WTC11 (cell line): Measurements from ENCODE around the gene DCTN1.

Experiments used
- FOXJ3 ChIP-seq: sonication (generic); formaldehyde crosslinking; IDR thresholded peaks from 2 replicates; pipeline ENCODE4 v1.9.0; 2021; ENCODE audit warnings: missing genetic modification reagents, mild to moderate bottlenecking, borderline replicate concordance
- NR3C1 ChIP-seq: sonication (generic); formaldehyde crosslinking; conservative IDR thresholded peaks from 2 replicates; pipeline ENCODE4 v1.8.1; 2023; ENCODE audit warnings: low read depth, mild to moderate bottlenecking, missing genetic modification reagents
- SMAD4 ChIP-seq: sonication (generic); formaldehyde crosslinking; IDR thresholded peaks from 2 replicates; pipeline ENCODE4 v1.8.0; 2022; ENCODE audit warnings: mild to moderate bottlenecking, missing genetic modification reagents
- TEAD4 ChIP-seq: sonication (generic); formaldehyde crosslinking; IDR thresholded peaks from 2 replicates; pipeline ENCODE4 v1.8.0; 2022; ENCODE audit warnings: mild to moderate bottlenecking, missing genetic modification reagents
- TF ChIP-seq, protein P1 (sequence below): fragments of 200-600 bp; IDR thresholded peaks from 2 replicates; pipeline ENCODE4 v1.8.0; 2022; ENCODE audit warnings: antibody characterized with exemption
- TF ChIP-seq, protein P2 (sequence below): sonication (generic); formaldehyde crosslinking; IDR thresholded peaks from 2 replicates; pipeline ENCODE4 v1.8.0; 2022; ENCODE audit warnings: missing genetic modification reagents
- TF ChIP-seq, protein P3 (sequence below): sonication (generic); formaldehyde crosslinking; IDR thresholded peaks from 2 replicates; pipeline ENCODE4 v1.8.0; 2022; ENCODE audit warnings: mild to moderate bottlenecking, missing genetic modification reagents

DNA sequence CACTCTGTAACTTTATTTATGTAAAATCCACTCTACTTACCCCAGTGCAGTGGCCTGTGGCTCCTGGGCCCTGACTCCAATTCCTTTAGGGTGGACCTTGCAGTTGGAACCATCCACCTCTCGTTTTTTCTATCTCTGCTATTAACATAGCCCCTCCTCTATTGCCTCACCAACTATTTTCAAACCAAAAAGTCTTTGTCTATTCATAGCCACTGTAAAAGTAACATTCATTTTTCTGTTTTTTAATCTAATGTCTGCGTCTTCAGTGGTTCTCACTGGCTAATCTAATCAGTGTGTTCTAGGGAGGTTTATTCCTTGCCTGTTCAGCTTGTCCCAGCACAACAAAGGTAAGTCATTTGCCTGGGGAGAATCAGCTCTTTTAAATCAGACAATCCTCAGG is 36.8 kb downstream of the DCTN1 start, which contains the start of gene SLC4A5:
- TF ChIP-seq, protein P1, sequence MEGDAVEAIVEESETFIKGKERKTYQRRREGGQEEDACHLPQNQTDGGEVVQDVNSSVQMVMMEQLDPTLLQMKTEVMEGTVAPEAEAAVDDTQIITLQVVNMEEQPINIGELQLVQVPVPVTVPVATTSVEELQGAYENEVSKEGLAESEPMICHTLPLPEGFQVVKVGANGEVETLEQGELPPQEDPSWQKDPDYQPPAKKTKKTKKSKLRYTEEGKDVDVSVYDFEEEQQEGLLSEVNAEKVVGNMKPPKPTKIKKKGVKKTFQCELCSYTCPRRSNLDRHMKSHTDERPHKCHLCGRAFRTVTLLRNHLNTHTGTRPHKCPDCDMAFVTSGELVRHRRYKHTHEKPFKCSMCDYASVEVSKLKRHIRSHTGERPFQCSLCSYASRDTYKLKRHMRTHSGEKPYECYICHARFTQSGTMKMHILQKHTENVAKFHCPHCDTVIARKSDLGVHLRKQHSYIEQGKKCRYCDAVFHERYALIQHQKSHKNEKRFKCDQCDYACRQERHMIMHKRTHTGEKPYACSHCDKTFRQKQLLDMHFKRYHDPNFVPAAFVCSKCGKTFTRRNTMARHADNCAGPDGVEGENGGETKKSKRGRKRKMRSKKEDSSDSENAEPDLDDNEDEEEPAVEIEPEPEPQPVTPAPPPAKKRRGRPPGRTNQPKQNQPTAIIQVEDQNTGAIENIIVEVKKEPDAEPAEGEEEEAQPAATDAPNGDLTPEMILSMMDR: no peak
- TF ChIP-seq FOXJ3: no peak
- TF ChIP-seq, protein P2, sequence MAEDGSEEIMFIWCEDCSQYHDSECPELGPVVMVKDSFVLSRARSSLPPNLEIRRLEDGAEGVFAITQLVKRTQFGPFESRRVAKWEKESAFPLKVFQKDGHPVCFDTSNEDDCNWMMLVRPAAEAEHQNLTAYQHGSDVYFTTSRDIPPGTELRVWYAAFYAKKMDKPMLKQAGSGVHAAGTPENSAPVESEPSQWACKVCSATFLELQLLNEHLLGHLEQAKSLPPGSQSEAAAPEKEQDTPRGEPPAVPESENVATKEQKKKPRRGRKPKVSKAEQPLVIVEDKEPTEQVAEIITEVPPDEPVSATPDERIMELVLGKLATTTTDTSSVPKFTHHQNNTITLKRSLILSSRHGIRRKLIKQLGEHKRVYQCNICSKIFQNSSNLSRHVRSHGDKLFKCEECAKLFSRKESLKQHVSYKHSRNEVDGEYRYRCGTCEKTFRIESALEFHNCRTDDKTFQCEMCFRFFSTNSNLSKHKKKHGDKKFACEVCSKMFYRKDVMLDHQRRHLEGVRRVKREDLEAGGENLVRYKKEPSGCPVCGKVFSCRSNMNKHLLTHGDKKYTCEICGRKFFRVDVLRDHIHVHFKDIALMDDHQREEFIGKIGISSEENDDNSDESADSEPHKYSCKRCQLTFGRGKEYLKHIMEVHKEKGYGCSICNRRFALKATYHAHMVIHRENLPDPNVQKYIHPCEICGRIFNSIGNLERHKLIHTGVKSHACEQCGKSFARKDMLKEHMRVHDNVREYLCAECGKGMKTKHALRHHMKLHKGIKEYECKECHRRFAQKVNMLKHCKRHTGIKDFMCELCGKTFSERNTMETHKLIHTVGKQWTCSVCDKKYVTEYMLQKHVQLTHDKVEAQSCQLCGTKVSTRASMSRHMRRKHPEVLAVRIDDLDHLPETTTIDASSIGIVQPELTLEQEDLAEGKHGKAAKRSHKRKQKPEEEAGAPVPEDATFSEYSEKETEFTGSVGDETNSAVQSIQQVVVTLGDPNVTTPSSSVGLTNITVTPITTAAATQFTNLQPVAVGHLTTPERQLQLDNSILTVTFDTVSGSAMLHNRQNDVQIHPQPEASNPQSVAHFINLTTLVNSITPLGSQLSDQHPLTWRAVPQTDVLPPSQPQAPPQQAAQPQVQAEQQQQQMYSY (CRISPR knock-in tag): no peak
- TF ChIP-seq NR3C1 (CRISPR knock-in tag): no peak
- no peak for TF ChIP-seq TEAD4 (CRISPR knock-in tag)
- TF ChIP-seq, protein P3, sequence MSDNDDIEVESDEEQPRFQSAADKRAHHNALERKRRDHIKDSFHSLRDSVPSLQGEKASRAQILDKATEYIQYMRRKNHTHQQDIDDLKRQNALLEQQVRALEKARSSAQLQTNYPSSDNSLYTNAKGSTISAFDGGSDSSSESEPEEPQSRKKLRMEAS (CRISPR knock-in tag): no peak
- no peak for TF ChIP-seq SMAD4 (CRISPR knock-in tag)
